Peyer's patch (tissue), 4 donors: Measurements from ENCODE around the gene ADAM12. TPM values are rescaled to one million over a fixed set of nuclear protein-coding genes. Genes with fewer than 3 reads are reported as not detected.

ENCODE experiments used
- DNase-seq, 3 donors: peaks; one replicate each; pipeline ENCODE4 v3.0.0-alpha.2; 2017 to 2019
- H3K27ac ChIP-seq, 4 donors: fragments of 200-600 bp; sonication (generic); one replicate each; pipeline ENCODE4 v1.5.1; 2016 to 2019
- H3K27me3 ChIP-seq, 2 donors: fragments of 200-600 bp; sonication (generic); one replicate each; pipeline ENCODE4 v1.5.1; 2019
- H3K36me3 ChIP-seq, 3 donors: fragments of 200-600 bp; sonication (generic); one replicate each; pipeline ENCODE4 v1.5.1; 2016 to 2019
- H3K4me1 ChIP-seq, 4 donors: fragments of 200-600 bp; sonication (generic); one replicate each; pipeline ENCODE4 v1.5.1; 2016 to 2019
- H3K4me3 ChIP-seq, 4 donors: fragments of 200-600 bp; sonication (generic); 1 replicate in 3 of 4; 2 replicates in 1 of 4; pipeline ENCODE4 v1.5.1; 2016 to 2019; ENCODE audit warnings: mild to moderate bottlenecking in 1 of 4
- H3K9me3 ChIP-seq, 4 donors: fragments of 200-600 bp; sonication (generic); one replicate each; pipeline ENCODE4 v1.5.1; 2016 to 2019; ENCODE audit warnings: mild to moderate bottlenecking in 1 of 4
- CTCF ChIP-seq, 6 experiments: fragments of 450-650 bp in 4 of 6; fragments of 200-600 bp in 2 of 6; sonication (generic) in 1 of 6; IDR thresholded peaks; one replicate each; pipeline ENCODE4 v1.5.1; 2017 to 2019; ENCODE audit warnings: antibody characterized with exemption in 6 of 6, mild to moderate bottlenecking in 3 of 6, moderate library complexity in 1 of 6
- POLR2A ChIP-seq, 2 donors: fragments of 450-650 bp; IDR thresholded peaks; one replicate each; pipeline ENCODE4 v1.5.1; 2017; ENCODE audit warnings: antibody characterized with exemption in 2 of 2, mild to moderate bottlenecking in 2 of 2, moderate library complexity in 2 of 2
- total RNA-seq, 4 donors: library from RNA; depleted of rRNA; stranded (reverse); fragments of >200 nt; gene quantifications; one replicate each; pipeline ENCODE4 v1.1.0, GENCODE V29; 2016

Gene ADAM12
- total RNA-seq, 4 donors from 2014 or later, result 0.13 to 2.5 (median 0.66) TPM

GRCh38 chr10:126196281-126196680 lies 192.0 kb downstream of the ADAM12 start:
- H3K9me3 ChIP-seq, result no peaks in the 10 kb centered on the region
- no peak overlapping the region for H3K27ac ChIP-seq
- H3K36me3 ChIP-seq, result no peaks in the 10 kb centered on the region
- no peak for DNase-seq
- no peaks in the 10 kb centered on the region for H3K4me1 ChIP-seq
- TF ChIP-seq POLR2A (IDR thresholded peaks at IDR 0.05), result no peak
- TF ChIP-seq CTCF (IDR thresholded peaks at IDR 0.05), result no peak
- no peaks in the 10 kb centered on the region for H3K27me3 ChIP-seq
- H3K4me3 ChIP-seq, result no peak overlapping the region

GRCh38 chr10:126191192-126191591 lies 197.1 kb downstream of the ADAM12 start:
- Histone ChIP-seq H3K4me1 (no peaks in the 10 kb centered on the region), H3K9me3 (no peaks in the 10 kb centered on the region), H3K4me3 (no peak overlapping the region), H3K36me3 (no peaks in the 10 kb centered on the region), H3K27me3 (no peaks in the 10 kb centered on the region), H3K27ac (no peak overlapping the region)
- TF ChIP-seq POLR2A (IDR thresholded peaks at IDR 0.05) (no peak), CTCF (IDR thresholded peaks at IDR 0.05) (no peak)
- DNase-seq, result no peak

- no peak for DNase-seq
- no peak overlapping the region for H3K27ac ChIP-seq
- no peak for TF ChIP-seq POLR2A (IDR thresholded peaks at IDR 0.05)
- no peak for TF ChIP-seq CTCF (IDR thresholded peaks at IDR 0.05)
- H3K36me3 ChIP-seq, result no peaks in the 10 kb centered on the region
- no peaks in the 10 kb centered on the region for H3K4me1 ChIP-seq
- no peak overlapping the region for H3K4me3 ChIP-seq
- no peaks in the 10 kb centered on the region for H3K9me3 ChIP-seq
- no peaks in the 10 kb centered on the region for H3K27me3 ChIP-seq
Measured at GRCh38 chr10:126188679-126189200, 199.5 kb downstream of the ADAM12 start.

- Histone ChIP-seq H3K4me3 (no peak overlapping the region), H3K9me3 (no peaks in the 10 kb centered on the region), H3K36me3 (no peaks in the 10 kb centered on the region), H3K27ac (no peak overlapping the region), H3K4me1 (no peaks in the 10 kb centered on the region), H3K27me3 (no peaks in the 10 kb centered on the region)
- DNase-seq, result no peak
- TF ChIP-seq POLR2A (IDR thresholded peaks at IDR 0.05) (no peak), CTCF (IDR thresholded peaks at IDR 0.05) (no peak)
Measured at GRCh38 chr10:126187399-126187798, 200.9 kb downstream of the ADAM12 start.

GRCh38 chr10:126186766-126187165 lies 201.5 kb downstream of the ADAM12 start:
- H3K36me3 ChIP-seq, result no peaks in the 10 kb centered on the region
- no peak for DNase-seq
- H3K4me1 ChIP-seq, result no peaks in the 10 kb centered on the region
- no peak overlapping the region for H3K27ac ChIP-seq
- no peaks in the 10 kb centered on the region for H3K9me3 ChIP-seq
- TF ChIP-seq POLR2A (IDR thresholded peaks at IDR 0.05) (no peak), CTCF (IDR thresholded peaks at IDR 0.05) (no peak)
- H3K27me3 ChIP-seq, result no peaks in the 10 kb centered on the region
- no peak overlapping the region for H3K4me3 ChIP-seq
